A673 (cell line): ENCODE results near the gene OTULINL. TPM values are rescaled to one million over a fixed set of nuclear protein-coding genes. Genes with fewer than 3 reads are reported as not detected.

Experiments used
- BruUV-seq: library from RNA; stranded (reverse); fragments of 400-500 nt; replicated peaks from 2 replicates; lab custom pipeline; 2021; lab: Mats Ljungman, UMichigan
- CTCF ChIA-PET: fragments of 300-600 bp; sonication (Branson Sonifier 250); formaldehyde crosslinking; loops from one replicate; lab custom pipeline; 2022; ENCODE audit warnings: antibody characterized with exemption; lab: Charles Lee
- POLR2A ChIA-PET: fragments of 300-600 bp; sonication (Branson Sonifier 250); formaldehyde crosslinking; loops from one replicate; lab custom pipeline; 2022; ENCODE audit warnings: antibody characterized with exemption; ENCODE audit not compliant: low non-redundant PET; lab: Charles Lee
- DNase-seq: peaks from one replicate; pipeline ENCODE4 v3.0.0-alpha.2; 2015; ENCODE audit warnings: low spot score
- H3K27ac ChIP-seq: fragments of 200-600 bp; sonication (generic); 2 replicates; pipeline ENCODE4 v1.5.1; 2016; ENCODE audit warnings: mixed run types, low read depth, mild to moderate bottlenecking, mixed read lengths, antibody characterized with exemption, low read length; ENCODE audit not compliant: poor library complexity, severe bottlenecking
- H3K27me3 ChIP-seq: fragments of 200-600 bp; sonication (generic); replicated peaks from 2 replicates; pipeline ENCODE4 v1.6.1; 2017; ENCODE audit warnings: mixed run types, low read depth, mild to moderate bottlenecking, mixed read lengths, antibody characterized with exemption, low read length; ENCODE audit not compliant: insufficient read depth, poor library complexity
- H3K36me3 ChIP-seq: fragments of 200-600 bp; sonication (generic); 2 replicates; pipeline ENCODE4 v1.6.1; 2016; ENCODE audit warnings: mixed run types, mild to moderate bottlenecking, mixed read lengths, antibody characterized with exemption, low read length; ENCODE audit not compliant: insufficient read depth, poor library complexity, severe bottlenecking
- H3K4me1 ChIP-seq: fragments of 200-600 bp; sonication (generic); 2 replicates; pipeline ENCODE4 v1.6.1; 2017; ENCODE audit warnings: mixed run types, mild to moderate bottlenecking, mixed read lengths, antibody characterized with exemption, low read length; ENCODE audit not compliant: insufficient read depth, poor library complexity, severe bottlenecking
- H3K4me3 ChIP-seq: fragments of 200-600 bp; sonication (generic); 2 replicates; pipeline ENCODE4 v1.5.1; 2016; ENCODE audit warnings: low read depth, mixed run types, mild to moderate bottlenecking, mixed read lengths, low read length; ENCODE audit not compliant: poor library complexity, severe bottlenecking
- H3K9me3 ChIP-seq: fragments of 200-600 bp; sonication (generic); 2 replicates; pipeline ENCODE4 v1.6.1; 2016; ENCODE audit warnings: mixed run types, low read depth, mild to moderate bottlenecking, mixed read lengths, antibody characterized with exemption, low read length; ENCODE audit not compliant: poor library complexity, severe bottlenecking
- EZH2 ChIP-seq: fragments of 200-600 bp; sonication (generic); IDR thresholded peaks from 2 replicates; pipeline ENCODE4 v1.6.1; 2017; ENCODE audit warnings: borderline replicate concordance, low read depth, mild to moderate bottlenecking, mixed read lengths, antibody characterized with exemption, low read length; ENCODE audit not compliant: poor library complexity, severe bottlenecking
- intact Hi-C: fragments of 100-400 bp; cut with micrococcal nuclease; formaldehyde crosslinking; loops from one replicate; pipeline ENCODE4 v1.10.0; 2022; ENCODE audit not compliant: unreplicated experiment
- total RNA-seq: library from RNA; stranded (reverse); gene quantifications from 2 replicates; pipeline ENCODE4 v1.2.3, GENCODE V29; 2021
- TF ChIP-seq, protein P1 (sequence below): fragments of 300-800, 200-600 bp; sonication (generic); conservative IDR thresholded peaks from 2 replicates; pipeline ENCODE4 v1.5.1; 2017; ENCODE audit warnings: low read depth, mild to moderate bottlenecking, antibody characterized with exemption, low read length, moderate library complexity, mixed read lengths

OTULINL gene
- total RNA-seq, 1 experiment from 2014 or later: 0.13 TPM

GRCh38 chr5:14617441-14617840, 35.8 kb downstream of the OTULINL start:
- CTCF ChIA-PET: no interaction called here

GRCh38 chr5:14627270-14627669, 45.7 kb downstream of the OTULINL start:
- CTCF ChIA-PET: no interaction called here
- no peak overlapping the region for H3K27ac ChIP-seq
- no peaks in the 10 kb centered on the region for H3K9me3 ChIP-seq
- POLR2A ChIA-PET: no interaction called here
- H3K4me1 ChIP-seq: no peaks in the 10 kb centered on the region
- no peaks in the 10 kb centered on the region for H3K36me3 ChIP-seq
- no peak overlapping the region for H3K4me3 ChIP-seq
- no peak for DNase-seq
- no TSS peak for BruUV-seq
- peaks cover 2% of the 10 kb centered on the region for H3K27me3 ChIP-seq
- TF ChIP-seq, protein P1, sequence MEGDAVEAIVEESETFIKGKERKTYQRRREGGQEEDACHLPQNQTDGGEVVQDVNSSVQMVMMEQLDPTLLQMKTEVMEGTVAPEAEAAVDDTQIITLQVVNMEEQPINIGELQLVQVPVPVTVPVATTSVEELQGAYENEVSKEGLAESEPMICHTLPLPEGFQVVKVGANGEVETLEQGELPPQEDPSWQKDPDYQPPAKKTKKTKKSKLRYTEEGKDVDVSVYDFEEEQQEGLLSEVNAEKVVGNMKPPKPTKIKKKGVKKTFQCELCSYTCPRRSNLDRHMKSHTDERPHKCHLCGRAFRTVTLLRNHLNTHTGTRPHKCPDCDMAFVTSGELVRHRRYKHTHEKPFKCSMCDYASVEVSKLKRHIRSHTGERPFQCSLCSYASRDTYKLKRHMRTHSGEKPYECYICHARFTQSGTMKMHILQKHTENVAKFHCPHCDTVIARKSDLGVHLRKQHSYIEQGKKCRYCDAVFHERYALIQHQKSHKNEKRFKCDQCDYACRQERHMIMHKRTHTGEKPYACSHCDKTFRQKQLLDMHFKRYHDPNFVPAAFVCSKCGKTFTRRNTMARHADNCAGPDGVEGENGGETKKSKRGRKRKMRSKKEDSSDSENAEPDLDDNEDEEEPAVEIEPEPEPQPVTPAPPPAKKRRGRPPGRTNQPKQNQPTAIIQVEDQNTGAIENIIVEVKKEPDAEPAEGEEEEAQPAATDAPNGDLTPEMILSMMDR: no peak
- TF ChIP-seq EZH2: no peak
- intact Hi-C loops: no loop called here

More at GRCh38 chr5:14617441-14617840, 35.8 kb downstream of the OTULINL start:
- no peak for TF ChIP-seq EZH2
- TF ChIP-seq, protein P1: no peak
- BruUV-seq: no TSS peak
- no peaks in the 10 kb centered on the region for H3K9me3 ChIP-seq
- DNase-seq: no peak
- H3K4me3 ChIP-seq: no peak overlapping the region
- intact Hi-C loops: no loop called here
- H3K4me1 ChIP-seq: no peaks in the 10 kb centered on the region
- no peaks in the 10 kb centered on the region for H3K36me3 ChIP-seq
- no peak overlapping the region for H3K27ac ChIP-seq
- POLR2A ChIA-PET: no interaction called here
- peaks cover 42% of the 10 kb centered on the region for H3K27me3 ChIP-seq

GRCh38 chr5:14628346-14628745, 46.8 kb downstream of the OTULINL start:
- no TSS peak for BruUV-seq
- CTCF ChIA-PET: interaction anchor here (0.6 kb wide), 1 partner anchor 80 kb away, joined by 6 read pairs; no protein-coding TSS in a partner anchor
- no peaks in the 10 kb centered on the region for H3K9me3 ChIP-seq
- H3K27ac ChIP-seq: no peak overlapping the region
- POLR2A ChIA-PET: no interaction called here
- no peak overlapping the region for H3K4me3 ChIP-seq
- peaks cover 9% of the 10 kb centered on the region for H3K27me3 ChIP-seq
- H3K36me3 ChIP-seq: no peaks in the 10 kb centered on the region
- intact Hi-C loops: no loop called here
- H3K4me1 ChIP-seq: no peaks in the 10 kb centered on the region
- peak; percentile 67 for DNase-seq
- no peak for TF ChIP-seq EZH2
- TF ChIP-seq, protein P1: no peak
